Pancreas (tissue), 10 donors: ENCODE measurements around the gene TMEM74B. TPM values are rescaled to one million over a fixed set of nuclear protein-coding genes. Genes with fewer than 3 reads are reported as not detected.
"Not testable (repeated sequence)": the region's sequence is repeated elsewhere in the genome, so short reads cannot be mapped to it uniquely, and the experiment has no call there.

ENCODE experiments used
- ATAC-seq, 4 donors: fragments of 200-7000 bp; cut with Tn5 transposase; one replicate each; pipeline versions ENCODE4 v1.8.0 to v1.9.1; 2020; ENCODE audit warnings: mild to moderate bottlenecking in 4 of 4, moderate library complexity in 4 of 4
- DNase-seq, 6 donors: peaks; one replicate each; pipeline ENCODE4 v3.0.0-alpha.2; 2020
- FAIRE-seq: peaks from 2 replicates; lab custom pipeline; 2012; peaks lifted over from hg19 to GRCh38; lab: Jason Lieb, UNC
- H3K27ac ChIP-seq, 4 donors: fragments of 200-600 bp; sonication (generic); 1 replicate in 3 of 4; 2 replicates in 1 of 4; pipeline versions ENCODE4 v1.5.0 to v1.8.0; 2020
- H3K27me3 ChIP-seq, 4 donors: fragments of 200-600 bp; one replicate each; pipeline ENCODE4 v1.8.0; 2021
- H3K36me3 ChIP-seq, 3 donors: fragments of 200-600 bp; sonication (generic) in 1 of 3; one replicate each; pipeline versions ENCODE4 v1.5.0 to v1.8.0; 2020 to 2021
- H3K4me1 ChIP-seq, 3 donors: fragments of 200-600 bp; one replicate each; pipeline ENCODE4 v1.8.0; 2021
- H3K4me3 ChIP-seq, 4 donors: fragments of 200-600 bp; sonication (generic) in 2 of 4; one replicate each; pipeline versions ENCODE4 v1.5.0 to v1.8.0; 2020 to 2021
- H3K9me3 ChIP-seq, 4 donors: fragments of 200-600 bp; one replicate each; pipeline ENCODE4 v1.8.0; 2021
- WGBS, 2 donors: extraction: QIAGEN DNeasy Blood & Tissue Kit; methylation state at CpG; one replicate each; pipeline ENCODE4 v1.1.7; 2013; 5-methylcytosine and 5-hydroxymethylcytosine counted together
- intact Hi-C, 3 donors: fragments of 100-400 bp; cut with DNase I; formaldehyde crosslinking; loops; one replicate each; pipeline versions ENCODE4 v1.11.1 to v1.14.2; 2022
- polyA plus RNA-seq, 2 donors: library from polyadenylated mRNA; stranded (reverse); fragments of 200-250 nt; gene quantifications; one replicate each; pipeline ENCODE4 v1.2.3, GENCODE V29; 2013
- total RNA-seq, 6 donors: library from RNA; stranded (reverse); fragmentation: NEBNext Ultra II Directional in 4 of 6; extraction: Animal tissue kit (Norgen Biotek cat#: 25700) in 4 of 6; gene quantifications; one replicate each; pipeline versions ENCODE4 v1.2.1 to v1.2.4, GENCODE V29; 2021 to 2023
- TF ChIP-seq, protein P1 (sequence below), 4 donors: fragments of 200-600 bp; sonication (generic) in 3 of 4; IDR thresholded peaks; one replicate each; pipeline versions ENCODE4 v1.5.0 to v1.8.0; 2021; ENCODE audit warnings: antibody characterized with exemption in 4 of 4
- donor health status: healthy with polysubstance abuse.
- donor health status: DM: no; HTN: no; CAD: no; lungs with moderate emphysema.
- donor health status: DM: no; HTN: no; CAD: no.
- donor health status: control.
- donor health status: control.
- donor health status: Bipolar disorder and iron deficiency.
- donor health status: DM: yes; HTN: yes; CAD: no.
- donor health status: DM: no; HTN: no; CAD: no.
- donor health status: DM: no; HTN: no; CAD: no.
- donor health status: DM: yes; HTN: yes; CAD: no.

TMEM74B gene
- total and polyA plus RNA-seq, 8 donors, result 0.22 to 15.3 (median 0.76) TPM

DNA sequence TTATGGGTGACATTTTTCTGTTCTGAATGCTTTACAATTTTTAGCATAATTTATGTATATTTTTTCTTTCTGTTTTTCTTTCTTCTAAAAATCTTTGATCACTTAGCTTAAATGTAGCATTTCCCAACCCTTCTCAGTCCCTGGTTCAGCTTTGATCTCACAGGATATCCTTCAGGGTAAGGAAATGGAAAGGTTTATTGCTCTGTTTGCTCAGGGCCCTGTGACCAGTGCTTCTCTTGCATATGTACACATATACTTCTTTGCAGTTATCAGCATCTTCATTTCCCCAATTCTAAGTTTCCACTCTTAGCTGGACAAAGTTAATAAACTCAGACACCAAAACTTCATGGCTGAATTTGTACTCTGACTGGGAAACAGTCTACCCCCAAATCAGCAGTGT, 30.6 kb downstream of the TMEM74B start:
- intact Hi-C loops, result no loop called here
- TF ChIP-seq, protein P1, sequence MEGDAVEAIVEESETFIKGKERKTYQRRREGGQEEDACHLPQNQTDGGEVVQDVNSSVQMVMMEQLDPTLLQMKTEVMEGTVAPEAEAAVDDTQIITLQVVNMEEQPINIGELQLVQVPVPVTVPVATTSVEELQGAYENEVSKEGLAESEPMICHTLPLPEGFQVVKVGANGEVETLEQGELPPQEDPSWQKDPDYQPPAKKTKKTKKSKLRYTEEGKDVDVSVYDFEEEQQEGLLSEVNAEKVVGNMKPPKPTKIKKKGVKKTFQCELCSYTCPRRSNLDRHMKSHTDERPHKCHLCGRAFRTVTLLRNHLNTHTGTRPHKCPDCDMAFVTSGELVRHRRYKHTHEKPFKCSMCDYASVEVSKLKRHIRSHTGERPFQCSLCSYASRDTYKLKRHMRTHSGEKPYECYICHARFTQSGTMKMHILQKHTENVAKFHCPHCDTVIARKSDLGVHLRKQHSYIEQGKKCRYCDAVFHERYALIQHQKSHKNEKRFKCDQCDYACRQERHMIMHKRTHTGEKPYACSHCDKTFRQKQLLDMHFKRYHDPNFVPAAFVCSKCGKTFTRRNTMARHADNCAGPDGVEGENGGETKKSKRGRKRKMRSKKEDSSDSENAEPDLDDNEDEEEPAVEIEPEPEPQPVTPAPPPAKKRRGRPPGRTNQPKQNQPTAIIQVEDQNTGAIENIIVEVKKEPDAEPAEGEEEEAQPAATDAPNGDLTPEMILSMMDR (IDR thresholded peaks at IDR 0.05), result no peak
- no peaks in the 10 kb centered on the region for H3K9me3 ChIP-seq
- no peak for FAIRE-seq
- DNase-seq, result no peak
- H3K27ac ChIP-seq, result no peak overlapping the region
- H3K4me1 ChIP-seq, result peaks cover 0 to 6% (median 5%) of the 10 kb centered on the region in 3 donors
- no peak overlapping the region for H3K4me3 ChIP-seq
- no peaks in the 10 kb centered on the region for H3K27me3 ChIP-seq
- ATAC-seq, result no peak
- peaks cover 0 to 10% (median 0%) of the 10 kb centered on the region in 3 donors for H3K36me3 ChIP-seq

DNA sequence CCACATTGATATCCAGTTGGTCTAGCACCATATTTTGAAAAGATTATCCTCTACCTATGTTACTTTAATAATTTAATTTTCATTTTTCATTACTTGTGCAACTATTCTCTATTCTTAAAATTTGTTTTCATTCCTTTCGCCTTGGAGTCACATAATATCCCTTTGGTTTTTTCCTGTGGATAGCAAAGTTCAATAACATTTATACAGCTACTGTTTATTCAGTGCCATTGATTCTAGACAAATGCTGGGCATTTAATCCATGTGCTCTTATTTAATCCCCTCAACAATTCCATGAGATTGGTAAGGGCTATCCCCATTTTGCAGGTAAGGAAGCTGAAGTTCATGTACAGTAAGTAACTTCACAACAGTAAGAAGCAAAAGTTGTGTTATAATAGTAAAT, 33.8 kb downstream of the TMEM74B start:
- intact Hi-C loops, result no loop called here
- H3K27me3 ChIP-seq, result no peaks in the 10 kb centered on the region
- FAIRE-seq (no peak), ATAC-seq (no peak), DNase-seq (no peak)
- H3K4me1 ChIP-seq, result peaks cover 0 to 6% (median 5%) of the 10 kb centered on the region in 3 donors
- no peak overlapping the region for H3K27ac ChIP-seq
- no peaks in the 10 kb centered on the region for H3K9me3 ChIP-seq
- WGBS, 2 donors, result 99 to 100% methylated on average over 1 of the region's 1 CpG
- no peak overlapping the region for H3K4me3 ChIP-seq
- TF ChIP-seq, protein P1 (IDR thresholded peaks at IDR 0.05), result no peak
- H3K36me3 ChIP-seq, result peaks cover 0 to 17% (median 0%) of the 10 kb centered on the region in 3 donors

DNA sequence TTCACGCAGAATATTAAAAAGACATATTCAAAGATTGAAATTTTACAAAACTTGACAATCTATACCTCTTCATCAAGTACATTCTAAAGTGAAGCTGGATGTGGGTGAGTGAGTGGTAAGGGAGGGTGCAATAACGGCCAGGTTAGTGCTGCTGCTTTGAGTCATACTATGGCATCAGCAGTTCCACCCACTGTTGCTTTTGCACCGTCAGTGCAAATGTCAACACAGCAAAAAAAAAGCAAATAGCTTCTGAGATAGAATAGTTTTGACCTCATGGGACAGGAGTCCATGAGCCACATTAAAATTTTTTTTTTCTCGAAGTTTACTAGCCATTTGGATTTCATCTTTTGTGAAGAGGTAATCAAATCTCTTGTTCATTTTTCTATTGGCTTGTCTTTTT, 34.6 kb downstream of the TMEM74B start:
- Histone ChIP-seq H3K36me3 (peaks cover 0 to 13% (median 0%) of the 10 kb centered on the region in 3 donors), H3K27me3 (no peaks in the 10 kb centered on the region), H3K27ac (no peak overlapping the region), H3K4me3 (no peak overlapping the region), H3K9me3 (no peaks in the 10 kb centered on the region), H3K4me1 (peaks cover 0 to 6% (median 5%) of the 10 kb centered on the region in 3 donors)
- TF ChIP-seq, protein P1 (IDR thresholded peaks at IDR 0.05), result no peak
- peak; percentile 82 to 88 (median 85) for ATAC-seq
- DNase-seq, result no peak
- FAIRE-seq, result no peak
- intact Hi-C loops, result no loop called here
- WGBS, 2 donors, result 53 to 60% methylated on average over 4 of the region's 4 CpGs

DNA sequence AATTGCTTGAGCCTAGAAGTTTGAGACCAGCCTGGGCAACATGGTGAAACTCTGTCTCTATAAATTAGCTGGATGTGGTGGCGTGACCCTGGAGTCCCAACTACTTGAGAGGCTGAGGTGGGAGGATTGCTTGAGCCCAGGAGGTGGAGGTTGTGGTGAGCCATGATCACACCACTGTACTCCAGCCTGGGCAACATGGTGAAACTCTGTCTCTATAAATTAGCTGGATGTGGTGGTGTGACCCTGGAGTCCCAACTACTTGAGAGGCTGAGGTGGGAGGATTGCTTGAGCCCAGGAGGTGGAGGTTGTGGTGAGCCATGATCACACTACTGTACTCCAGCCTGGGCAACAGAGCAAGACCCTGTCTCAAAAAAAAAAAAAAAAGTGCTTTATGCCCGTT, 35.0 kb downstream of the TMEM74B start:
- WGBS, 2 donors, result 88 to 97% methylated on average over 2 of the region's 2 CpGs
- H3K9me3 ChIP-seq, FAIRE-seq, intact Hi-C loops, H3K27ac ChIP-seq, H3K4me3 ChIP-seq, H3K27me3 ChIP-seq, H3K4me1 ChIP-seq, DNase-seq: not testable (repeated sequence)
- ATAC-seq, result peak in 2 of 4 donors; percentile 24 to 28
- peaks cover 0 to 11% (median 2%) of the 10 kb centered on the region in 3 donors for H3K36me3 ChIP-seq

DNA sequence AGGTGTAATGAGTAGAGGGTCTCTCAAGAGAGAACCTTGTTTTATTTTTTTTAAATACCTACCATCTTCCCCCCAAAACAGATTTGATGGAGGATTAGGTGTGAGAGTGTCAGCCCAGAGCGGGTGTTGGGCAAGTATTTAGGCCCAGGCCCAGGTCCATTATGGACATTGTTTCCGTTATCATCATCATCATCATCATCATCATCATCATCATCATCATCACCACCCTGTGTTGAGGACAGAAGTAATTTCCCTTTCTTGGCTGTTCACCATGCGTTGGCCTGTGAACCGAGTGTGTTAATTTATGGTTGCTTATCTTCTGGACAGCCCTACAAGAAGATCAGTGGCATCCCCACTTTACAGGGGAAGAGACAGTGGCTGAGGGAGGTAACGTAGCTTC, 37.8 kb downstream of the TMEM74B start:
- no peak for ATAC-seq
- Histone ChIP-seq H3K9me3 (no peaks in the 10 kb centered on the region), H3K27me3 (no peaks in the 10 kb centered on the region), H3K4me3 (no peak overlapping the region), H3K4me1 (peaks cover 0 to 6% (median 5%) of the 10 kb centered on the region in 3 donors), H3K27ac (no peak overlapping the region), H3K36me3 (peaks cover 0 to 7% (median 3%) of the 10 kb centered on the region in 3 donors)
- no peak for DNase-seq
- intact Hi-C loops, result no loop called here
- TF ChIP-seq, protein P1 (IDR thresholded peaks at IDR 0.05), result no peak
- WGBS, 2 donors, result 95 to 98% methylated on average over 5 of the region's 5 CpGs
- no peak for FAIRE-seq
